Measurements from ENCODE around the gene TYMP. TPM values are rescaled to one million over a fixed set of nuclear protein-coding genes. Genes with fewer than 3 reads are reported as not detected.

Gene TYMP, protein sequence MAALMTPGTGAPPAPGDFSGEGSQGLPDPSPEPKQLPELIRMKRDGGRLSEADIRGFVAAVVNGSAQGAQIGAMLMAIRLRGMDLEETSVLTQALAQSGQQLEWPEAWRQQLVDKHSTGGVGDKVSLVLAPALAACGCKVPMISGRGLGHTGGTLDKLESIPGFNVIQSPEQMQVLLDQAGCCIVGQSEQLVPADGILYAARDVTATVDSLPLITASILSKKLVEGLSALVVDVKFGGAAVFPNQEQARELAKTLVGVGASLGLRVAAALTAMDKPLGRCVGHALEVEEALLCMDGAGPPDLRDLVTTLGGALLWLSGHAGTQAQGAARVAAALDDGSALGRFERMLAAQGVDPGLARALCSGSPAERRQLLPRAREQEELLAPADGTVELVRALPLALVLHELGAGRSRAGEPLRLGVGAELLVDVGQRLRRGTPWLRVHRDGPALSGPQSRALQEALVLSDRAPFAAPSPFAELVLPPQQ
- 1.3 TPM for total RNA-seq

DNA sequence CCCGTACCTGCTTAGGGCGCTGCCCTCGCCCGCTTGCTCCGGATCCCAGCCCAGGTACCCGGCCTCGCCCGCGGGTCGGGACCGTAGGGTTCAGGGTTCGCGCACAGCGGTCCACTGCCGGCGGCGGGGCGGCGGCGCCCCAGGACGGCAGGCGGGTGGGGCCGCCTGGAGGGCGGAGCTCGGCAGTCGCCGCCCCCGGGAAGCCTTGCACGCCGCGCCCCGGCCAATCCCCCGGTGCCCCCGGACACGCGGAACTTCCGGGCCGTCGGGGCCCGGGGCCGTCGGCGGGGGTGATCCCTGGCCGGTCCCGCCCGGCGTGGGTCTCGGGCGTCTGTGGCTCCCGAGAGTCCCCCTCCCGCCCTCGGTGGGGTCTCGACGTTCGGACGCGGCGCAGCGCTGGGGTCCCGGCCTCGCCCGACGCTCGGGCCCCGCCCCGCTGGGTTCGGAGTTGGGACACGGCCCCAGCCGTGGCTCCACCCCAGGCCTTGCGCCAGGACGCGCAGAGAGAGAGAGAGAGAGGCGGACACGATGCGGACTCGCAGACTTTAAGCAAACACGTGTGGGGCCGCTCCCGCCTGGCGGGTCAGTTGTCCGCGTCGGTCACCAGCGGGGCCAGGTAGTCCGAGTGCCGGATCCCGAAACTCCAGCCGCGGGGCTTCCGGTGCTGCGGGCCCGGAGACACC is at the start of gene TYMP:
TYMP (minus strand) TSS at position 116 of the 683 bp plus-strand sequence. CDS start 303 bp downstream, outside the sequence.

DNA sequence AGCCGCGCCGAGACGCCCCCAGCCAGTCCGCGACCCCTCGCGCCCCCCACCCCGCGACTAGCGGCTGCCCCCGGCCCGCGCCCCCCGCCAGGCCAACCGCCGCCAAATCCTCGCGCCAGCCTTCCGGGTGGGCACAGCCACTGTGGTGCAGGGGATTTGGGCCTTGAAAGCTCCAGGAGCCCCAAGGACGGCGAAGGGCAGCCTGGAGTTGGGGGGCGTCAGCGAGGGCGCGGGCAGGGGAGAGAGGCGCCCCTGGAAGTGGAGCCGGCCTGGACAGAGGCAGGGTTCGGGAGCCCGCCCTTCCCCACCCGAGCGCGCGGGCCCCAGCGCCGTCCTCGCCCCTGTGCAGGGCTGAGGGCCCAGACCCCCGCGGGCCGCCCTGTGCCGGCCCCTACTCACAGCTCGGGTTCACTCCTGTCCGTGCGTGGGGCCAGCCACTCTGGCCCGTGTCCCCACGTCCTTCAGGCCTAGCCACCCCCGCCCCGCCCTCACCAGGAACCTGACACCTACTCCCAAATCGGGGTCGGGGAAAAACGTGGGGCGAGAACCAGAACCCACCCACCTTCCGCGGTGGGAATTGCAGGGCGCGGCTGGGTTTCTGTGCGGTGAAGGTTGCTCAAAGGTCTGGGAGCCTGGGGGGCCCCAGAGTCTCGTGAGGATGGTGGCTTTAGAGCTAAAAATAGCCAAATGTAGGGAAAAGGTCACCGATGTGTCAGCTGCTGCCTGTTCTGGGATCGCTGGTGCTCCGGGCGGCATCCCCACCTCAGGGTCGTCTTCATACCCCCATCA is 48.4 kb upstream of the TYMP start, which contains the start of gene CPT1B:
CPT1B (minus strand) TSS at position 441 of the 789 bp plus-strand sequence. CDS start 512 bp downstream, outside the sequence.

DNA sequence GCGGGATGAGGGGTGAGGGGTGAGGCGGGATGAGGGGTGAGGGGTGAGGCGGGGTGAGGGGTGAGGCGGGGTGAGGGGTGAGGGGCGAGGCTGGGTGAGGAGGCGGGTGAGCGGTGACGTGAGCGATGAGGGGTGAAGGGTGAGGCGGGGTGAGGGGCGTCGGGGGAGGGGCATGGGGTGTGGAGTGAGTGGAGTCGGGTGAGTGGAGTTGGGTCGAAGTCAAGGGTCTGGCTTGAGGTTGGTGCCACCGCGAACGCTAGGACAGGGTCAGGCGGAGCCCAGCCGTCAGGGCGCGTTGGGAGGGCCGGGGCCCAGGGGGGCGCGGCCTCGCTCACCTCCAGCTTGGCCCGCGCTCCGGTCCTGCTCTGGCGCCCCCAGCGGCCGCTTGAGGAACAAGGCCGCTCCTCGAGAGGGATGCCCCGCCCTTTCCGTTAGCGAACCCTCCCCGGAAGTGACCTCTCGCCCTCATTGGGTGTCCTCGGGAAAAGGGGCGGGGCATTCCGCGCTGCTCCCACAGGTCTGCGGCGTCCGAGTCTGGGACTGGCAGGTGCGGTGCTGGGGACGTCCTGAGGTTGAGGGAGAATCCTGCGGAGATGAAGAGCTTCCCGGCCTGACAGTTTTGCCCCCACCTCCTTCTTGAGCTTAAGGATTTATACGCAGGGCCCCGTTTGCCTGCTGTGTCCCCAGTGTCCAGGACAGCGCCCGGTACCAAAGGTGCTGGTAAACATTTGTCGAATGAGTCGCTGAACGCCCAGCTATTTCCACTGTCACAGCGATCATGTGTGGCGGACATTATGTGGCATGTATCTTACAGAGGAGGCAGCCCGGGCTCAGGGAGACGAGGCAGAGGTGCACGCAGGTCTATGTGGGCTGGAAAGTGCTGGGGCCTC is 33.0 kb upstream of the TYMP start, which contains the start of gene SYCE3:
SYCE3 (minus strand) TSS at position 397 of the 890 bp plus-strand sequence. CDS start 6,514 bp downstream, outside the sequence.

DNA sequence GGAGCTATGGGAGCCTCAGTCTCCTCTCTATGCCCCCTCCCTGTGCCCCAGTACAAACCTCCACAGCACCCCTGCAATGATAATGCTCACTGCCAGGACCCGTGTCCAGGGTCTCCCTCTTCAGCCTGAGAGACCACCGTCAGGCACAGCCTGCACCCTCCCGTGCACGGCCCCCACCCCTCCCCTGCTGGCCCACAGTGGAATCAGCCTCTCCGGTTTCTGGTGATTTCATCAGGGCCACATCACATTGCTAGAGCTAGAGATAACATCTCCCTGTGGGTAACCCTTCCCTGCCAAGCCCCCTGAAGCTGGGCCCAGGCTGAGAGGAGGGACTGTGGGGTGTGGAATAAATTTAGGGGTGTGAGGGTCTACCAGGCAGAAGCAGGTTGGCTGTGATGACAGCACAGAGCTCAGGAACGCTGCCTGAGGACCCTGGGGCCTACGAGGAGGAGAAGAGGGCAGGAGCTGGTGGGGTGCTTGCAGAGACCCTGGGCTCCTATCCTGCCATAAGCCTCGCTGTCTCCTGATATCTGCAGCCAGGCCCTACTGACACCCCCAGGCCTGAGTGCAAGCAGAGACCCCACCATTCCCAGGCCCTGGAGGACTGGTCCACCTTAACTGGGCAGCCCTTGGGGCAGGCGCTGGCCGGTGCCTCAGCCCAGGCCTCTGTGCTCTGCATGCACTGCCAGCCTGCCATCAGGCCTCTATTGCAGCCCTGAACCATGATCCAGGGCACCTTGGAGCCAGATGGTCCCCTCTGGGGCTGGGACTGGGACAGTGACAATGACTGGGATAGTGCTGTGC is 15.9 kb upstream of the TYMP start, which contains the start of gene KLHDC7B:
KLHDC7B (plus strand) TSS at position 378 of the 804 bp plus-strand sequence; CDS start at position 723, 345 bp downstream.

DNA sequence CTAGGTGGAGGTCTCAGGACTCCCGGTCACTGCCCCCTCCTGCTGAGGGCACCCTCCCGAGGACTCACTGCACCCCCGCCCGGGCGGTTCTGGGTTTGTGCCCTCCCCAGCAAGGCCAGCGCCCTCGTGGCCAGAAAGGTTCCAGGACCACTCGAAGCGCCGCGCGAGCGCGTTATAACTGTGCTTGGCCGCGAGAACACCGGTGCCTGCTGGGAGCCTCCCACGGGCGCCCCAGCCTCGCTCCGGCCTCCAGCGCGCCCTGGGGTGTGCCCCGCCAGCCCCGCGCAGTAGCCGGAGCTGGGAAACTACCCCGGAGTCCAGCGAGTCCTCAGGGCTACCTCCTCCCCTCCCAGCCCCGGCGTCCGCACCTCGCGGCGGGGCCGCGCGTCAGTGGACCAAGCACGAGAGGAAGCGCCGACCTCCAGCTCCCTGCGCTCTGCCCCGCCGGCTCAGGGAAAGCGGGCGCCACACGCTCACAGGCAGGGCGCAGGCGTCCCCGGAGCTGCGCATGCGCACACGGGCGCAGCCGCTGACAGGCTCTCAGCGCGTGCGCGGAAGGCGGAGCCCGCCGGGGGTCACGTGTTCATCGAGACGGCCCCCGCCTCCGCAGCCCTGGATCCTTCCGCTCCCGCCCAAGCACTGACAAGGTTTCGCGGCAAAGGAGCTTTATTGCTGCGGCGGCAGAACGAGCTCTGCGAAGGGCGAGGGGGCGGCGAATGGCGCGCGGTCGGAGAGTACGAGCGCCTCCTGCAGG is 4.5 kb downstream of the TYMP start, which contains the start of gene SCO2:
SCO2 (minus strand) TSS at position 495 of the 754 bp plus-strand sequence. CDS start 1,187 bp downstream, outside the sequence.

DNA sequence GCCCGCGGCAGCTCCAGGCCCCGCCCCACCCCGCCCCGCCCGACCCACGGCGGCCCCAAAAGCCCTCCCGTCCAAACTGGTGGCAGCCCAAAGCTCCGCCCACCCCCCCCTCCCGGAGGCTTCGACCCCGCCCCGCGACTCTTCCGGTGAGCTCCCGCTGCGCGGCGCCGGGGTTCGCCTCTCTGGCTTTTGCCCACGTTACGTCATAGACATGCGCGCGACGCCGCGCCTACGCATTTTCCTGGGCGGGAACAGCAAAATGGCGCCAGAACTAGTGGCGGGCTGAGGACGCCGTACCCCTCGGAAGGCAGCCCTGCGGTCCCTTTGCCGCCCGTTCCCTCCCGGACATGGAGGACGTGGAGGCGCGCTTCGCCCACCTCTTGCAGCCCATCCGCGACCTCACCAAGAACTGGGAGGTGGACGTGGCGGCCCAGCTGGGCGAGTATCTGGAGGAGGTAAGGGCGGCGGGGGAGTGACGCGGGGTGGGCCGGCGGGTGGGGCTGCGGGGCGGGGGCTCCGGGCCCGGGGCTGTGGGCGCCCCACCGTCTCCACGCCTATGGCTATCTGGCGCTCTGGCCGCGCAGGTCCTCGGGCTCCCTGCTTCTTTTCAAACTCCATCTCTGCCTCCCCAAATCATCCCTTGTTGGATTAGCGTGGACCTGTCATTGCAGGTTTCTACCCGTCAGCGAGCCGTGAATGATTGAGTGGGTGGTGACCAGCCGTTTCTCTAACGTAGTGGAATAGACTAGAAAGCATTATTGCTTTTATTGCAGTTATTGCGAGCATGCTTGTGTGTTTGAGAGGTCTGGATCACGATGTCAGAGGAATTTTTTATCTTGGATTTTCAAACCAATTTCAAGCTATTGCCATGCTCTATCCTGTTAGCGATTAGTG is 21.6 kb downstream of the TYMP start, which contains the start of gene NCAPH2:
NCAPH2 (plus strand) TSS at position 234 of the 894 bp plus-strand sequence; CDS start at position 348, 114 bp downstream.

DNA sequence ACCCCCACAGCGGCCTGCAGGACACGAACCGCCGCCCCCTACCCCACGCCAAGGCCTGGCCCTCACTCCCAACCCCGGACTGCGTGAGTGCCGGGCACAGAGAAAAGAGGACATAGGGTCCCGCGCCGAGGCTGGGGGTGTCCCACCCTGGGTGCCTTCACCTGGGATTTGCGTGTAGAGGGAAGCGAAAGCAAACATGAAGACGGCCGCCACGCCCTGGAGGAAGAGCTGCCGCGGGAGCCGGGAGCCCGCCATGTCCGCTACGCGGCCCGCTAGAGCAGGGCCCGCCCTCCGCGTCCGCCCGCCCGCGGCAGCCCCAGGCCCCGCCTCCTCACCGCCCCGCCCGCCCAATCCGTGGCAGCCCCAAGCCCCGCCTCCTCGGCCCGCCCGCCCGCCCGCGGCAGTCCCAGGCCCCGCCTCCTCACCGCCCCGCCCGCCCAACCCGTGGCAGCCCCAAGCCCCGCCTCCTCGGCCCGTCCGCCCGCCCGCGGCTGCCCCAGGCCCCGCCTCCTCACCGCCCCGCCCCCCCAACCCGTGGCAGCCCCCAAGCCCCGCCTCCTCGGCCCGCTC is 22.3 kb downstream of the TYMP start, which contains the start of gene LMF2:
LMF2 (minus strand) TSS at position 282 of the 570 bp plus-strand sequence; CDS start at position 255, 27 bp downstream.

DNA sequence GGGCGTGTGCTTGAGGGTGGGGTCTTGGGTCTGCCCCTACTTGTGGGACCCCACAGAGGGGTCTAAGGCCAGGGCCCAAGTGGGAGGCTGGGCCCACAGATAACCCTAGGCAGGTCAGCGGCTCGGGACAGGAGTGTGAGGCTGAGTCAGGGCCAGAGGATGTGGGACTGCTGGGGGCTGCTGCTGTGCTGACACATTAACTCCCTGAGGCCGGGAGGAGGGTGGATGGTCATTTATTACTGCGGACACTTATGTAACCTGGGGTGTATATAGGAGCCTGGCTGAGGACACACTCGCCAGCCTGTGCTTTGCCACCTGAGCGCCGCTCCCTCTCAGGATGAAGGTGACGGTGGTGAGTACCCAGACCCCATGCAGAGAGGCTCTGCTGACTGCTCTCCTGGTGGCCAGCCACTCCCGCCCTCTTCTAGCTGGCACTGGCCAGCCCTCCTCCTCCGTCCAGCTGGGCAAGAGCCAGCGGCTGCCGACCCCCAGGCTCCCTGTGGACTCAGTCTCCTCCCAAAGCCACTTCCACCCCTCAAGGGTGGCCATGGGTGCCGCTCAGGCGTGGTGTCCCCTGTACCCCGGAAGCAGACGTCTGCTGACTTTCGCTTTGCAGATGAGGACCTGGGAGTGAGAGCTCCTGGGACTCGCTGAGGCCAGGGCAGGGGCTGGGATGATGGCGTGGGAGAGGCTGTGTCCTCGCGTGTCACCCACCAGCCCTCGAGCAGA is 43.1 kb downstream of the TYMP start, which contains the start of gene MIOX:
MIOX (plus strand) TSS at position 299 of the 729 bp plus-strand sequence; CDS start at position 338, 39 bp downstream.

DNA sequence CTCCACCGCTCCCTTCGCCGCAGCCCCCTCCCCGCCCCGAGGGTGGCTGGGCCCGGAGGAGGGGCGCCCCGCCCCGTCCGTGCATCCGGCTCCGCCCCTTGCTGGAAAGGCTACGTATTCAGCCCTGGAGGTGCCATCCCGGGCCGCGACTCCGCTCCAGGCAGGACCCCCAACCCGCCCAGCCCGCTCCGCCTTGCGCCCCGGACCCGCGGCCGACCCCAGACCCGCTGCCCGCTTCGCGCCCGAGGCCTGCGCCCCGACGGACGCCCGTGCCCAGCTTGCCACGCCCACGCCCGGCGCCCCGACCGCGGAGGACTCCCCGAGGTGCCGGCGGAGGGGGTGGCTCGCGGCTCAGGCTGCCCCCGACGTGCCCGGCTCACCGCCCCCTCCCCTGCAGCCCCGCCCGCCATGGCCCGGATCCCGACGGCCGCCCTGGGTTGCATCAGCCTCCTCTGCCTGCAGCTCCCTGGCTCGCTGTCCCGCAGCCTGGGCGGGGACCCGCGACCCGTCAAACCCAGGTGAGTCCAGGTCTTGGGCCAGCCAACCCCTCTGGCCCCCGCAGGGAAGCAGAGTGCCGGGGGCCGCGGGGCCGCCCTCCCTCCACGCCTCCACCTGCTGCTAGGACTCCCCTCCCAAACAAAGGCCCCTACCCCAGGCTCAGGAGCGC is 48.2 kb downstream of the TYMP start, which contains the start of gene ADM2:
ADM2 (plus strand) TSS at position 104 of the 667 bp plus-strand sequence; CDS start at position 409, 305 bp downstream.

Other genes with a start within 250 kb of the TYMP start
- gene PLXNB2, start 222.4 kb downstream of the TYMP start, total RNA-seq: 87.6 TPM
- gene DENND6B, start 203.0 kb downstream of the TYMP start, total RNA-seq: 26.0 TPM
- 98.9 TPM for gene PPP6R2, start 186.7 kb downstream of the TYMP start, total RNA-seq
- gene SBF1, start 55.0 kb downstream of the TYMP start, total RNA-seq: 131 TPM
- gene ADM2, start 48.5 kb downstream of the TYMP start, total RNA-seq: under 0.01 TPM
- gene MIOX, start 43.2 kb downstream of the TYMP start, total RNA-seq: not detected
- 22.2 TPM for gene LMF2, start 22.3 kb downstream of the TYMP start, total RNA-seq
- 59.2 TPM for gene NCAPH2, start 21.8 kb downstream of the TYMP start, total RNA-seq
- 1.3 TPM for gene SCO2, start 4.4 kb downstream of the TYMP start, total RNA-seq
- gene KLHDC7B, start 15.9 kb upstream of the TYMP start, total RNA-seq: not detected
- not detected for gene SYCE3, start 32.9 kb upstream of the TYMP start, total RNA-seq
- gene CPT1B, start 48.4 kb upstream of the TYMP start, total RNA-seq: 18.2 TPM
- gene CHKB, start 52.8 kb upstream of the TYMP start, total RNA-seq: 46.6 TPM
- 70.4 TPM for gene MAPK8IP2, start 70.8 kb upstream of the TYMP start, total RNA-seq
- 8.1 TPM for gene ARSA, start 98.1 kb upstream of the TYMP start, total RNA-seq
- 9.7 TPM for gene SHANK3, start 142.8 kb upstream of the TYMP start, total RNA-seq
- gene ACR, start 208.2 kb upstream of the TYMP start, total RNA-seq: not detected